ENCODE results near the gene TMIGD1. TPM values are rescaled to one million over a fixed set of nuclear protein-coding genes. Genes with fewer than 3 reads are reported as not detected.
A peak's percentile ranks its signal among the peaks of the same experiment; 100 is the strongest.

TMIGD1 gene
- total RNA-seq, 4 donors from 2014 or later = not detected

- intact Hi-C loops (cut with DNase I; ENCODE audit: low total_unique reads) = no loop called here
- no peak overlapping the region for H3K4me3 ChIP-seq (ENCODE audit: low read depth, poor library complexity, severe bottlenecking)
- 52 to 59% methylated on average over 6 of the region's 6 CpGs for WGBS, 2 donors
- TF ChIP-seq CTCF (IDR thresholded peaks at IDR 0.05) (no peak), POLR2A (IDR thresholded peaks at IDR 0.05) (no peak)
- DNase-seq (ENCODE audit: low spot score in 2 of 2) = no peak
Observed at GRCh38 chr17:30340801-30341356, 7.0 kb upstream of the TMIGD1 start.

- no peak for DNase-seq (ENCODE audit: low spot score in 2 of 2)
- WGBS, 2 donors = 86 to 87% methylated on average over 2 of the region's 2 CpGs
- H3K4me3 ChIP-seq (ENCODE audit: low read depth, poor library complexity, severe bottlenecking) = no peak overlapping the region
- no peak for TF ChIP-seq POLR2A (IDR thresholded peaks at IDR 0.05)
- no peak for TF ChIP-seq CTCF (IDR thresholded peaks at IDR 0.05)
- intact Hi-C loops (cut with DNase I; ENCODE audit: low total_unique reads) = loop anchor here (10.0 kb wide), 1 partner anchor 214 kb away; no protein-coding TSS in a partner anchor
Observed at GRCh38 chr17:30339086-30339485, 5.2 kb upstream of the TMIGD1 start.

- DNase-seq (ENCODE audit: low spot score in 2 of 2) = peak in 1 of 2 donors; percentile 31
- H3K4me3 ChIP-seq (ENCODE audit: low read depth, poor library complexity, severe bottlenecking) = no peak overlapping the region
- no peak for TF ChIP-seq POLR2A (IDR thresholded peaks at IDR 0.05)
- TF ChIP-seq CTCF (IDR thresholded peaks at IDR 0.05) = no peak
- intact Hi-C loops (cut with DNase I; ENCODE audit: low total_unique reads) = loop anchor here (10.0 kb wide), 1 partner anchor 213 kb away; no protein-coding TSS in a partner anchor
- 100% methylated on average over 1 of the region's 1 CpG for WGBS, 2 donors
Observed at GRCh38 chr17:30337393-30337999, 3.6 kb upstream of the TMIGD1 start.

GRCh38 chr17:30336369-30337171 lies 2.7 kb upstream of the TMIGD1 start:
- 56 to 57% methylated on average over 8 of the region's 8 CpGs for WGBS, 2 donors
- no peak for DNase-seq (ENCODE audit: low spot score in 2 of 2)
- H3K4me3 ChIP-seq (ENCODE audit: low read depth, poor library complexity, severe bottlenecking) = no peak overlapping the region
- TF ChIP-seq CTCF (IDR thresholded peaks at IDR 0.05) (no peak), POLR2A (IDR thresholded peaks at IDR 0.05) (no peak)
- intact Hi-C loops (cut with DNase I; ENCODE audit: low total_unique reads) = loop anchor here (10.0 kb wide), 1 partner anchor 212 kb away; no protein-coding TSS in a partner anchor

GRCh38 chr17:30334421-30334820 lies 564 bp upstream of the TMIGD1 start:
- WGBS, 2 donors = 83 to 88% methylated on average over 4 of the region's 4 CpGs
- H3K4me3 ChIP-seq (ENCODE audit: low read depth, poor library complexity, severe bottlenecking) = no peak overlapping the region
- intact Hi-C loops (cut with DNase I; ENCODE audit: low total_unique reads) = loop anchor here (10.0 kb wide), 1 partner anchor 210 kb away; no protein-coding TSS in a partner anchor
- TF ChIP-seq POLR2A (IDR thresholded peaks at IDR 0.05) (no peak), CTCF (IDR thresholded peaks at IDR 0.05) (no peak)
- no peak for DNase-seq (ENCODE audit: low spot score in 2 of 2)

Data from lower leg skin (tissue), 4 donors.